DND-41 (cell line): Measurements from ENCODE around the gene UROC1.

Experiments used
- ATAC-seq: fragments of 200-7000 bp; cut with Tn5 transposase; 3 replicates; pipeline ENCODE4 v1.9.1; 2021; ENCODE audit warnings: low read depth; ENCODE audit not compliant: insufficient read depth
- DNase-seq: peaks from one replicate; pipeline ENCODE4 v3.0.0-alpha.2; 2020
- H2AFZ ChIP-seq: 2 replicates; pipeline ENCODE4 v1.6.0; 2012; ENCODE audit warnings: low read depth, low read length
- H3K27ac ChIP-seq: 2 replicates; pipeline ENCODE4 v1.5.1; 2012; ENCODE audit warnings: low read length, inconsistent platforms
- H3K27me3 ChIP-seq: fragments of 200-600 bp; sonication (generic); 2 replicates; pipeline ENCODE4 v1.6.0; 2012; ENCODE audit warnings: low read length, mild to moderate bottlenecking, inconsistent platforms; ENCODE audit not compliant: insufficient read depth, poor library complexity
- H3K36me3 ChIP-seq: 2 replicates; pipeline ENCODE4 v1.5.1; 2012; ENCODE audit warnings: low read length, inconsistent platforms; ENCODE audit not compliant: insufficient read depth
- H3K4me1 ChIP-seq: 2 replicates; pipeline ENCODE4 v1.5.1; 2012; ENCODE audit warnings: mild to moderate bottlenecking, low read length; ENCODE audit not compliant: insufficient read depth
- H3K4me2 ChIP-seq: 2 replicates; pipeline ENCODE4 v1.6.0; 2012; ENCODE audit warnings: mild to moderate bottlenecking, moderate library complexity, low read length, inconsistent platforms; ENCODE audit not compliant: insufficient read depth
- H3K4me3 ChIP-seq, 2 experiments: fragments of 200-600 bp in 1 of 2; shearing (Covaris generic) in 1 of 2; 2 replicates each; pipeline ENCODE4 v1.5.1; 2012 to 2016; ENCODE audit warnings: inconsistent platforms in 2 of 2, low read length in 2 of 2, mild to moderate bottlenecking in 2 of 2, low read depth in 1 of 2, moderate library complexity in 1 of 2
- H3K79me2 ChIP-seq: 2 replicates; pipeline ENCODE4 v1.6.0; 2012; ENCODE audit warnings: low read length, inconsistent platforms; ENCODE audit not compliant: insufficient read depth
- H3K9ac ChIP-seq: 2 replicates; pipeline ENCODE4 v1.6.0; 2012; ENCODE audit warnings: low read depth, mild to moderate bottlenecking, inconsistent platforms, low read length, moderate library complexity
- H3K9me3 ChIP-seq: 2 replicates; pipeline ENCODE4 v1.5.1; 2012; ENCODE audit warnings: low read length, moderate library complexity, mild to moderate bottlenecking, inconsistent platforms; ENCODE audit not compliant: insufficient read depth, severe bottlenecking
- H4K20me1 ChIP-seq: 2 replicates; pipeline ENCODE4 v1.6.0; 2012; ENCODE audit warnings: low read length; ENCODE audit not compliant: insufficient read depth
- CTCF ChIP-seq: IDR thresholded peaks from 2 replicates; pipeline ENCODE4 v1.5.1; 2012; ENCODE audit warnings: borderline replicate concordance, low read length, moderate library complexity, mild to moderate bottlenecking; ENCODE audit not compliant: poor library complexity, severe bottlenecking; ENCODE audit errors: extremely low read depth
- EZH2 ChIP-seq: IDR thresholded peaks from 3 replicates; pipeline ENCODE4 v1.6.1; 2012; ENCODE audit warnings: borderline replicate concordance, low read depth, mild to moderate bottlenecking, moderate library complexity, low read length, inconsistent platforms; ENCODE audit not compliant: severe bottlenecking

The UROC1 gene

GRCh38 chr3:126439346-126439967 lies 78.1 kb downstream of the UROC1 start:
- H3K27me3 ChIP-seq = no peaks in the 10 kb centered on the region
- no peak overlapping the region for H3K27ac ChIP-seq
- no peak overlapping the region for H3K4me2 ChIP-seq
- H3K79me2 ChIP-seq = no peaks in the 10 kb centered on the region
- no peak overlapping the region for H3K9ac ChIP-seq
- no peak overlapping the region for H3K4me3 ChIP-seq
- H3K9me3 ChIP-seq = no peaks in the 10 kb centered on the region
- peaks cover 71% of the 10 kb centered on the region for H3K36me3 ChIP-seq
- H2AFZ ChIP-seq = no peak overlapping the region
- TF ChIP-seq CTCF (no peak), EZH2 (no peak)
- H3K4me1 ChIP-seq = no peaks in the 10 kb centered on the region
- ATAC-seq (no peak), DNase-seq (no peak)
- H4K20me1 ChIP-seq = peaks cover 14% of the 10 kb centered on the region

- Histone ChIP-seq H4K20me1 (peaks cover 14% of the 10 kb centered on the region), H3K79me2 (no peaks in the 10 kb centered on the region), H3K9ac (no peak overlapping the region), H2AFZ (no peak overlapping the region), H3K4me1 (no peaks in the 10 kb centered on the region), H3K9me3 (no peaks in the 10 kb centered on the region), H3K27me3 (no peaks in the 10 kb centered on the region), H3K4me3 (no peak overlapping the region), H3K36me3 (peaks cover 71% of the 10 kb centered on the region), H3K4me2 (no peak overlapping the region), H3K27ac (no peak overlapping the region)
- ATAC-seq (no peak), DNase-seq (no peak)
- TF ChIP-seq CTCF (no peak), EZH2 (no peak)
These were observed 78.8 kb downstream of the UROC1 start for GRCh38 chr3:126438746-126439145.

GRCh38 chr3:126438186-126438585 lies 79.4 kb downstream of the UROC1 start:
- Histone ChIP-seq H3K27me3 (no peaks in the 10 kb centered on the region), H4K20me1 (peaks cover 14% of the 10 kb centered on the region), H3K27ac (no peak overlapping the region), H3K36me3 (peaks cover 72% of the 10 kb centered on the region), H3K4me3 (no peak overlapping the region), H3K4me2 (no peak overlapping the region), H2AFZ (no peak overlapping the region), H3K9me3 (no peaks in the 10 kb centered on the region), H3K9ac (no peak overlapping the region), H3K4me1 (no peaks in the 10 kb centered on the region), H3K79me2 (no peaks in the 10 kb centered on the region)
- no peak for DNase-seq
- TF ChIP-seq CTCF (no peak), EZH2 (no peak)
- no peak for ATAC-seq
